ENCODE results near the gene PAM16. TPM values are rescaled to one million over a fixed set of nuclear protein-coding genes. Genes with fewer than 3 reads are reported as not detected.

The PAM16 gene
- total and polyA plus RNA-seq, 10 donors = 26.7 to 88.8 (median 41.1) TPM

- Histone ChIP-seq H3K4me1 (peaks cover 0 to 15% (median 2%) of the 10 kb centered on the region in 6 donors), H3K9me3 (no peaks in the 10 kb centered on the region), H3K27me3 (replicated peaks in 1 of 7) (no peaks in the 10 kb centered on the region), H3K27ac (no peak overlapping the region), H3K4me3 (no peak overlapping the region), H3K36me3 (peaks cover 3 to 100% (median 73%) of the 10 kb centered on the region in 6 donors)
- TF ChIP-seq, protein P1, sequence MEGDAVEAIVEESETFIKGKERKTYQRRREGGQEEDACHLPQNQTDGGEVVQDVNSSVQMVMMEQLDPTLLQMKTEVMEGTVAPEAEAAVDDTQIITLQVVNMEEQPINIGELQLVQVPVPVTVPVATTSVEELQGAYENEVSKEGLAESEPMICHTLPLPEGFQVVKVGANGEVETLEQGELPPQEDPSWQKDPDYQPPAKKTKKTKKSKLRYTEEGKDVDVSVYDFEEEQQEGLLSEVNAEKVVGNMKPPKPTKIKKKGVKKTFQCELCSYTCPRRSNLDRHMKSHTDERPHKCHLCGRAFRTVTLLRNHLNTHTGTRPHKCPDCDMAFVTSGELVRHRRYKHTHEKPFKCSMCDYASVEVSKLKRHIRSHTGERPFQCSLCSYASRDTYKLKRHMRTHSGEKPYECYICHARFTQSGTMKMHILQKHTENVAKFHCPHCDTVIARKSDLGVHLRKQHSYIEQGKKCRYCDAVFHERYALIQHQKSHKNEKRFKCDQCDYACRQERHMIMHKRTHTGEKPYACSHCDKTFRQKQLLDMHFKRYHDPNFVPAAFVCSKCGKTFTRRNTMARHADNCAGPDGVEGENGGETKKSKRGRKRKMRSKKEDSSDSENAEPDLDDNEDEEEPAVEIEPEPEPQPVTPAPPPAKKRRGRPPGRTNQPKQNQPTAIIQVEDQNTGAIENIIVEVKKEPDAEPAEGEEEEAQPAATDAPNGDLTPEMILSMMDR (IDR thresholded peaks at IDR 0.05 in 8 of 11, conservative IDR thresholded peaks at IDR 0.05 in 3 of 11) = peak; percentile 87 to 97 (median 93)
- TF ChIP-seq POLR2AphosphoS5 (IDR thresholded peaks at IDR 0.05) (peak; percentile 54 to 79 (median 57)), POLR2A (IDR thresholded peaks at IDR 0.05) (no peak)
- intact Hi-C loops (cut with DNase I; ENCODE audit: low total_unique reads) = loop anchor here (5.0 kb wide), 1 partner anchor 43 kb away; no protein-coding TSS in a partner anchor
- peak; percentile 91 for DNase-seq
- 60 to 89% (median 64%) methylated on average over 7 to 19 of the region's 19 CpGs for WGBS, 5 donors
These were observed 7.9 kb upstream of the PAM16 start for GRCh38 chr16:4358831-4359561.

DNA sequence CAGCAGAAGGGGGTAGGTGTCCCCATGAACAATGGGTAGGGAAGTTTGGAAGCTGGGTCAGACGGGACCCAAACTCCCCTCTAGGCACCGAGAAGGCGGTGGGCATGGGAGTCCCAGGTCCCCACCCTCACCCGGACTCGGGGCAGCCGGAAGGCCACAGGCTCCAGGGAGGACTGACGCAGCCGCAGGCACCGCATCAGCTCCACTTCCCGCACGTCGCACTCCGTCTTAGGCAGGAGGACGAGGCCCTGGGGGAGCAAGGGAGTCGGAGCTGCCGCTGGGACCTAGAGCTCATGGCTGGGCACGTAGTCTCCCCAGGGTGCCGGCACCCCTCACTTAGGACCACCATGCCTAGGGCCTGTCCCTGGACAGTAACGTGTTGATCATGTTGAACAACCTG, 7.1 kb upstream of the PAM16 start:
- DNase-seq = peak; percentile 73
- TF ChIP-seq, protein P1 (IDR thresholded peaks at IDR 0.05 in 8 of 11, conservative IDR thresholded peaks at IDR 0.05 in 3 of 11) = no peak
- TF ChIP-seq POLR2AphosphoS5 (IDR thresholded peaks at IDR 0.05) (peak in 2 of 3 donors; percentile 26 to 69), POLR2A (IDR thresholded peaks at IDR 0.05) (no peak)
- peaks cover 3 to 99% (median 70%) of the 10 kb centered on the region in 6 donors for H3K36me3 ChIP-seq
- H3K27ac ChIP-seq = no peak overlapping the region
- H3K27me3 ChIP-seq (replicated peaks in 1 of 7) = no peaks in the 10 kb centered on the region
- WGBS, 5 donors = 94 to 100% (median 98%) methylated on average over 4 to 19 of the region's 19 CpGs
- H3K4me1 ChIP-seq = peaks cover 0 to 13% (median 1%) of the 10 kb centered on the region in 6 donors
- H3K4me3 ChIP-seq = no peak overlapping the region
- intact Hi-C loops (cut with DNase I; ENCODE audit: low total_unique reads) = loop anchor here (5.0 kb wide), 1 partner anchor 44 kb away; no protein-coding TSS in a partner anchor
- no peaks in the 10 kb centered on the region for H3K9me3 ChIP-seq

- Histone ChIP-seq H3K9me3 (no peaks in the 10 kb centered on the region), H3K27me3 (replicated peaks in 1 of 7) (no peaks in the 10 kb centered on the region), H3K27ac (no peak overlapping the region), H3K4me3 (no peak overlapping the region), H3K36me3 (peaks cover 3 to 87% (median 56%) of the 10 kb centered on the region in 6 donors), H3K4me1 (peaks cover 0 to 15% (median 1%) of the 10 kb centered on the region in 6 donors)
- TF ChIP-seq POLR2A (IDR thresholded peaks at IDR 0.05) (no peak), POLR2AphosphoS5 (IDR thresholded peaks at IDR 0.05) (peak in 2 of 3 donors; percentile 25 to 68)
- TF ChIP-seq, protein P1 (IDR thresholded peaks at IDR 0.05 in 8 of 11, conservative IDR thresholded peaks at IDR 0.05 in 3 of 11) = no peak
- intact Hi-C loops (cut with DNase I; ENCODE audit: low total_unique reads) = loop anchor here (5.0 kb wide), 1 partner anchor 45 kb away; no protein-coding TSS in a partner anchor
- DNase-seq = peak; percentile 54
- WGBS, 5 donors = 93 to 98% (median 96%) methylated on average over 4 to 7 of the region's 7 CpGs
These were observed 5.7 kb upstream of the PAM16 start for GRCh38 chr16:4356820-4357219.
